Astrocyte of the spinal cord (primary cell): ENCODE data around the gene CASP8AP2.

ENCODE experiments used
- DNase-seq: peaks from one replicate; pipeline ENCODE4 v3.0.0; 2011; ENCODE audit warnings: low read depth, low spot score
- H3K4me3 ChIP-seq: 2 replicates; pipeline ENCODE4 v1.5.1; 2011; ENCODE audit warnings: low read depth, mild to moderate bottlenecking, low read length, moderate library complexity
- in situ Hi-C: cut with HindIII; loops from 2 replicates; pipeline ENCODE4 v1.10.0; 2017; ENCODE audit warnings: low sequenced_read_pairs
- TF ChIP-seq, protein P1 (sequence below): IDR thresholded peaks from 2 replicates; pipeline ENCODE4 v1.5.1; 2012; ENCODE audit warnings: low read depth, mild to moderate bottlenecking, low read length, inconsistent platforms

The CASP8AP2 gene

DNA sequence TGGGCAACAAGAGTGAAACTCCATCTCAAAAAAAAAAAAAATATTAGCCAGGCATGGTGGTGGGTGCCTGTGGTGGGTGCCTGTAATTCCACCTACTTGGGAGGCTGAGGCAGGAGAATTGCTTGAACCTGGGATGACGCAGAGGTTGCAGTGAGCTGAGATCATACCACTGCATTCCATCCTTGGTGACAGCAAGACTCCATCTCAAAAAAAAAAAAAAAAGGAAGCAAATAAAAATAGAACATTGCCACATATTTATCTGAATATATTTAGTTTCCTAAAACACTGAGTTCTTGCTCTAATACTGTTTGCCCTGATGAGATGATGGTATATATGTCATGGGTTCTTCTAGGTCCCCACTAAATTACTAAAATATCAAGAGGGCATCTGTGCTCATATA lies 28.4 kb downstream of the CASP8AP2 start:
- in situ Hi-C loops: no loop called here
- DNase-seq: no peak
- no peak overlapping the region for H3K4me3 ChIP-seq
- TF ChIP-seq, protein P1, sequence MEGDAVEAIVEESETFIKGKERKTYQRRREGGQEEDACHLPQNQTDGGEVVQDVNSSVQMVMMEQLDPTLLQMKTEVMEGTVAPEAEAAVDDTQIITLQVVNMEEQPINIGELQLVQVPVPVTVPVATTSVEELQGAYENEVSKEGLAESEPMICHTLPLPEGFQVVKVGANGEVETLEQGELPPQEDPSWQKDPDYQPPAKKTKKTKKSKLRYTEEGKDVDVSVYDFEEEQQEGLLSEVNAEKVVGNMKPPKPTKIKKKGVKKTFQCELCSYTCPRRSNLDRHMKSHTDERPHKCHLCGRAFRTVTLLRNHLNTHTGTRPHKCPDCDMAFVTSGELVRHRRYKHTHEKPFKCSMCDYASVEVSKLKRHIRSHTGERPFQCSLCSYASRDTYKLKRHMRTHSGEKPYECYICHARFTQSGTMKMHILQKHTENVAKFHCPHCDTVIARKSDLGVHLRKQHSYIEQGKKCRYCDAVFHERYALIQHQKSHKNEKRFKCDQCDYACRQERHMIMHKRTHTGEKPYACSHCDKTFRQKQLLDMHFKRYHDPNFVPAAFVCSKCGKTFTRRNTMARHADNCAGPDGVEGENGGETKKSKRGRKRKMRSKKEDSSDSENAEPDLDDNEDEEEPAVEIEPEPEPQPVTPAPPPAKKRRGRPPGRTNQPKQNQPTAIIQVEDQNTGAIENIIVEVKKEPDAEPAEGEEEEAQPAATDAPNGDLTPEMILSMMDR: no peak

DNA sequence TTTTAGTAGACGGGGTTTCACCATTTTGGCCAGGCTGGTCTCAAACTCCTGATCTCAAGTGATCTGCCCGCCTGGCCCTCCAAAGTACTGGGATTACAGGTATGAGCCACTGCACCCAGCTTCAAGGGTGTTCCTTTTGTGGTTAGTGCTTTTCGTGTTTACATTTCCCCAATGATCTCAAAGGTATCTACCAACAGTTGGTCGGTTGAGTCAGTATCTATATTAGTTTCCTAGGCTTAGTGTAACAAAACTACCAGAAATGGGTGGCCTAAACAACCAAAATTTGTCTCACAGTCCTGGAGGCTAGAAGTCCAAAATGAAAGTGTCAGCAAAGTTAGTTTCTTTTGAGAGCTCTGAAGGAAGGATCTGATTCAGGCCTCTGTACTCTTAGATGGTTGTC lies 30.1 kb downstream of the CASP8AP2 start:
- DNase-seq: no peak
- in situ Hi-C loops: no loop called here
- H3K4me3 ChIP-seq: no peak overlapping the region
- TF ChIP-seq, protein P1: no peak

DNA sequence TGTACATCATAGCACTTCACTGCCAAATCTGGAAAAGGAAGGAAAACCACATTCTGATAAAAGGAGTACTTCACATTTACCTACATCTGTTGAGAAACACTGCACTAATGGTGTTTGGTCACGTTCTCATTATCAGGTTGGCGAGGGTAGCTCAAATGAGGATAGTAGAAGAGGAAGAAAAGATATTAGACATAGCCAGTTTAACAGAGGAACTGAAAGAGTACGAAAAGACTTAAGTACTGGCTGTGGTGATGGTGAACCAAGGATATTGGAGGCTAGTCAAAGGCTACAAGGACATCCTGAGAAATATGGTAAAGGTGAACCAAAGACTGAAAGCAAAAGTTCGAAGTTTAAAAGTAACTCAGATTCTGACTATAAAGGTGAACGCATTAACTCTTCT lies 32.6 kb downstream of the CASP8AP2 start:
- no peak overlapping the region for H3K4me3 ChIP-seq
- in situ Hi-C loops: no loop called here
- TF ChIP-seq, protein P1: no peak
- DNase-seq: no peak

DNA sequence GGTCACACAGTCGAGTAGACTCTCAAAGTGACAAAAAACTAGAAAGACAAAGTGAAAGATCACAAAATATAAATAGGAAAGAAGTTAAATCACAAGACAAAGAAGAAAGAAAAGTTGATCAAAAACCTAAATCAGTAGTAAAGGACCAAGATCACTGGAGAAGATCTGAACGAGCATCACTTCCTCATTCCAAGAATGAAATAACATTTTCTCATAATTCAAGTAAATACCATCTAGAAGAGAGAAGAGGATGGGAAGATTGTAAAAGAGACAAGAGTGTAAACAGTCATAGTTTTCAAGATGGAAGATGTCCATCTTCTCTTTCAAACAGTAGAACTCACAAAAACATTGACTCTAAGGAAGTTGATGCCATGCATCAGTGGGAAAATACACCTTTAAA lies 33.0 kb downstream of the CASP8AP2 start:
- TF ChIP-seq, protein P1: no peak
- H3K4me3 ChIP-seq: no peak overlapping the region
- DNase-seq: no peak

DNA sequence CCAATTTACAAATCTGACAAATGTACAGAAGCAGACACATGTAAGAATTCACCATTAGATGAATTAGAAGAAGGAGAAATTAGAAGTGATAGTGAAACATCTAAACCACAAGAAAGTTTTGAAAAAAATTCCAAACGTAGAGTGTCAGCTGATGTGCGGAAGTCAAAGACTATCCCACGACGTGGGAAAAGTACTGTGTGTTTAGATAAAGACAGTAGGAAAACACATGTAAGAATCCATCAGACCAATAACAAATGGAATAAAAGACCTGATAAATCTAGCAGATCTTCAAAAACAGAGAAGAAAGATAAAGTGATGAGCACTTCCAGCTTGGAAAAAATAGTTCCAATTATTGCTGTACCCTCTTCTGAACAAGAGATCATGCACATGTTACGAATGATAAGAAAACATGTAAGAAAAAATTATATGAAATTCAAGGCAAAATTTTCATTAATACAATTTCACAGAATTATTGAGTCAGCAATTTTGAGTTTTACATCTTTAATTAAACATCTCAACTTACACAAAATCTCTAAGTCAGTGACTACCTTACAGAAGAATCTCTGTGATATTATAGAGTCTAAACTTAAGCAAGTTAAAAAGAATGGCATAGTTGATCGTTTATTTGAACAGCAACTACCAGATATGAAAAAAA lies 36.5 kb downstream of the CASP8AP2 start:
- no peak for DNase-seq
- no peak overlapping the region for H3K4me3 ChIP-seq
- TF ChIP-seq, protein P1: no peak
- in situ Hi-C loops: no loop called here

More for the DNA sequence above, 33.0 kb downstream of the CASP8AP2 start:
- in situ Hi-C loops: no loop called here

DNA sequence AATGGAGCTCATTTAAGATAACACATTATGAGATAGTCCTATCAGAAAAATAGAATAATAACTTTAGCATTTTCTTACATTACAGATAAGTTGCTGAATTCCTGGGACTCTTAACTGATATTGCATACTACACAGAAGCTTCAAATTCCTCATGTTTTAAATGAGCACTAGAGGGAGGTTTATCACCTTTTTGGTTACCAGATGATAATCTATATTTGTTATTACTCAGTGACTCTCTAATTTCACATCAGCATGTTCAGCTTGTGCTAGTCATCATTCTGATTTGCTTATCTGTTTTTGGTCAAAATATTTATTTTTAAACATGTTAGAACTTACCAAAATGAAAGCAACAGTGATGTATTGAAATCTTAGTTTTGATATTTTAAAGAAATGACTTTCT lies 44.0 kb downstream of the CASP8AP2 start:
- TF ChIP-seq, protein P1: no peak
- DNase-seq: no peak
- in situ Hi-C loops: no loop called here
- H3K4me3 ChIP-seq: no peak overlapping the region
